Measurements from ENCODE around the gene FNIP1. TPM values are rescaled to one million over a fixed set of nuclear protein-coding genes. Genes with fewer than 3 reads are reported as not detected.

FNIP1 gene
- total RNA-seq, 4 donors from 2014 or later, result 40.7 to 75.0 (median 62.8) TPM

GRCh38 chr5:131765261-131765660 is 31.6 kb downstream of the FNIP1 start:
- ATAC-seq, result no peak
- 82 to 100% methylated on average over 1 of the region's 1 CpG for WGBS, 2 donors (ENCODE audit: low coverage in 1 of 2)
- Histone ChIP-seq H3K4me3 (no peak overlapping the region), H3K27ac (no peak overlapping the region), H3K9me3 (no peaks in the 10 kb centered on the region), H3K27me3 (no peaks in the 10 kb centered on the region), H3K4me1 (peaks cover 0 to 49% (median 4%) of the 10 kb centered on the region in 3 donors), H3K36me3 (no peaks in the 10 kb centered on the region)
- no peak for TF ChIP-seq POLR2AphosphoS5 (IDR thresholded peaks at IDR 0.05)
- no peak for TF ChIP-seq POLR2A (IDR thresholded peaks at IDR 0.05)
- no peak for TF ChIP-seq CTCF (IDR thresholded peaks at IDR 0.05)
- TF ChIP-seq EP300 (IDR thresholded peaks at IDR 0.05), result no peak

GRCh38 chr5:131763968-131764367 is 32.8 kb downstream of the FNIP1 start:
- H3K27ac ChIP-seq, result no peak overlapping the region
- no peak for ATAC-seq
- no peaks in the 10 kb centered on the region for H3K9me3 ChIP-seq
- H3K27me3 ChIP-seq, result no peaks in the 10 kb centered on the region
- 95 to 100% methylated on average over 3 of the region's 3 CpGs for WGBS, 2 donors (ENCODE audit: low coverage in 1 of 2)
- H3K36me3 ChIP-seq, result no peaks in the 10 kb centered on the region
- H3K4me3 ChIP-seq, result no peak overlapping the region
- peaks cover under 1 to 45% (median 4%) of the 10 kb centered on the region in 3 donors for H3K4me1 ChIP-seq
- TF ChIP-seq POLR2AphosphoS5 (IDR thresholded peaks at IDR 0.05) (no peak), CTCF (IDR thresholded peaks at IDR 0.05) (no peak), POLR2A (IDR thresholded peaks at IDR 0.05) (no peak), EP300 (IDR thresholded peaks at IDR 0.05) (no peak)

GRCh38 chr5:131760793-131761192 is 36.0 kb downstream of the FNIP1 start:
- Histone ChIP-seq H3K4me3 (no peak overlapping the region), H3K9me3 (no peaks in the 10 kb centered on the region), H3K4me1 (peaks cover 5 to 60% (median 8%) of the 10 kb centered on the region in 3 donors), H3K36me3 (no peaks in the 10 kb centered on the region), H3K27ac (no peak overlapping the region), H3K27me3 (no peaks in the 10 kb centered on the region)
- WGBS, 2 donors (ENCODE audit: low coverage in 1 of 2), result 60 to 79% methylated on average over 1 to 2 of the region's 2 CpGs
- no peak for ATAC-seq
- TF ChIP-seq POLR2A (IDR thresholded peaks at IDR 0.05), result no peak
- no peak for TF ChIP-seq EP300 (IDR thresholded peaks at IDR 0.05)
- no peak for TF ChIP-seq POLR2AphosphoS5 (IDR thresholded peaks at IDR 0.05)
- TF ChIP-seq CTCF (IDR thresholded peaks at IDR 0.05), result no peak

- ATAC-seq, result no peak
- Histone ChIP-seq H3K4me1 (peaks cover 7 to 54% (median 8%) of the 10 kb centered on the region in 3 donors), H3K4me3 (no peak overlapping the region), H3K27me3 (no peaks in the 10 kb centered on the region), H3K27ac (no peak overlapping the region), H3K9me3 (no peaks in the 10 kb centered on the region), H3K36me3 (no peaks in the 10 kb centered on the region)
- WGBS, 2 donors (ENCODE audit: low coverage in 1 of 2), result 71% methylated on average over 1 of the region's 1 CpG; no CpG with 5 or more reads in 1 of the 2 donors
- no peak for TF ChIP-seq POLR2AphosphoS5 (IDR thresholded peaks at IDR 0.05)
- no peak for TF ChIP-seq POLR2A (IDR thresholded peaks at IDR 0.05)
- no peak for TF ChIP-seq EP300 (IDR thresholded peaks at IDR 0.05)
- TF ChIP-seq CTCF (IDR thresholded peaks at IDR 0.05), result no peak
These were observed 37.1 kb downstream of the FNIP1 start for GRCh38 chr5:131759704-131760103.

- H3K9me3 ChIP-seq, result no peaks in the 10 kb centered on the region
- peaks cover 8 to 66% (median 10%) of the 10 kb centered on the region in 3 donors for H3K4me1 ChIP-seq
- no peak for TF ChIP-seq POLR2A (IDR thresholded peaks at IDR 0.05)
- TF ChIP-seq POLR2AphosphoS5 (IDR thresholded peaks at IDR 0.05), result no peak
- TF ChIP-seq CTCF (IDR thresholded peaks at IDR 0.05), result no peak
- no peak for TF ChIP-seq EP300 (IDR thresholded peaks at IDR 0.05)
- H3K27me3 ChIP-seq, result no peaks in the 10 kb centered on the region
- no peaks in the 10 kb centered on the region for H3K36me3 ChIP-seq
- H3K4me3 ChIP-seq, result no peak overlapping the region
- no peak for ATAC-seq
- H3K27ac ChIP-seq, result no peak overlapping the region
- 13 to 22% methylated on average over 2 to 3 of the region's 3 CpGs for WGBS, 2 donors (ENCODE audit: low coverage in 1 of 2)
These were observed 38.3 kb downstream of the FNIP1 start for GRCh38 chr5:131758520-131758900.
